ENCODE data around the gene OFD1.
A peak's percentile ranks its signal among the peaks of the same experiment; 100 is the strongest.

OFD1 gene, protein sequence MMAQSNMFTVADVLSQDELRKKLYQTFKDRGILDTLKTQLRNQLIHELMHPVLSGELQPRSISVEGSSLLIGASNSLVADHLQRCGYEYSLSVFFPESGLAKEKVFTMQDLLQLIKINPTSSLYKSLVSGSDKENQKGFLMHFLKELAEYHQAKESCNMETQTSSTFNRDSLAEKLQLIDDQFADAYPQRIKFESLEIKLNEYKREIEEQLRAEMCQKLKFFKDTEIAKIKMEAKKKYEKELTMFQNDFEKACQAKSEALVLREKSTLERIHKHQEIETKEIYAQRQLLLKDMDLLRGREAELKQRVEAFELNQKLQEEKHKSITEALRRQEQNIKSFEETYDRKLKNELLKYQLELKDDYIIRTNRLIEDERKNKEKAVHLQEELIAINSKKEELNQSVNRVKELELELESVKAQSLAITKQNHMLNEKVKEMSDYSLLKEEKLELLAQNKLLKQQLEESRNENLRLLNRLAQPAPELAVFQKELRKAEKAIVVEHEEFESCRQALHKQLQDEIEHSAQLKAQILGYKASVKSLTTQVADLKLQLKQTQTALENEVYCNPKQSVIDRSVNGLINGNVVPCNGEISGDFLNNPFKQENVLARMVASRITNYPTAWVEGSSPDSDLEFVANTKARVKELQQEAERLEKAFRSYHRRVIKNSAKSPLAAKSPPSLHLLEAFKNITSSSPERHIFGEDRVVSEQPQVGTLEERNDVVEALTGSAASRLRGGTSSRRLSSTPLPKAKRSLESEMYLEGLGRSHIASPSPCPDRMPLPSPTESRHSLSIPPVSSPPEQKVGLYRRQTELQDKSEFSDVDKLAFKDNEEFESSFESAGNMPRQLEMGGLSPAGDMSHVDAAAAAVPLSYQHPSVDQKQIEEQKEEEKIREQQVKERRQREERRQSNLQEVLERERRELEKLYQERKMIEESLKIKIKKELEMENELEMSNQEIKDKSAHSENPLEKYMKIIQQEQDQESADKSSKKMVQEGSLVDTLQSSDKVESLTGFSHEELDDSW

DNA sequence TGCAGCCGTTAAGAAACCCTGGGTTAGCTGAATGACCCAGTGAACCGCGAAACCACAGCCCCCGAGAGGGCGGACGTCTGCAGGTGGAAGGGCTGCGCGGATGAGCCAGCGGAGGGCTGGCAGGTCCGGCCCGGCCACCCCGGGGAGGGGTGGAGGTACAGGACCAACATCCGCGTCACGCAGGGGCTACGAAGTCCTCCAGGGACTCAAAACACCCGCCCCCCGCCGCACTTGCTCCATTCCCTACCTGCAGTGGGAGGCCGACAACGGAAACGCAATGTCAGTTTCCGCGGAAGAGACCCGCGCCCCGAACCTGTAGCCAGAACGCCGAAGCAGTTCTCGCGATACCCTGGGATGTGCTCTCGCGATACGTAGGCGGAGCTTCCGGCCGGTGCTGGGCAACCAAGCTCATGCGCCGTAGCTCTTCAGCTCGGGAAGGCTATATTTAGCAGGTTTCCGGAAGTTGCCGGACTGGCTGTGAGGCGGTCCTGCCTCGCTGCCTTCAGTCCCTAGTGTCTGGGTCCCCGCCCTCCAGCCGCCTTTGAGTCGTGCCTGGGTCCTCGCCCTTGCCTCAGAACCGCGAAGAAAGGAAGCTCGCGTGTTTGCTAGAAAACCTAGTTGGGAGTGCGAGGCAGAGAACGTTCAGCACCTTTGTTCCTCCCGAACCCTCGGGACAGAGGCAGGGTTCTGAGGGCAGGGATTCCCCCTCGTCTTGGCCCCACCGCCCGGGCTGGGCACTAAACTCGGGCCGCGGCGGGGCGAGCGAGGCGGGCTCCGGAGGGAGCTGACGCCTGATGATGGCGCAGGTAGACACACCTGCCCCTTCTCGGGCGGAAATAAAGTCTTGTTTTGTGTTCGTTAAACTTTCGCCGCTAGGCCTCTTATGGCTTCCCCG lies at the start of gene OFD1, which contains the start of gene TRAPPC2:
Gene OFD1, plus strand, starts transcription at position 471 of the 895 bp plus-strand sequence. Its CDS starts 324 bp downstream, at position 795.
Gene TRAPPC2, minus strand, starts transcription at position 343 of the 895 bp plus-strand sequence. CDS start 14,657 bp downstream, outside the sequence.
- CTCF ChIA-PET = interaction anchor here (1.4 kb wide), 1 partner anchor 12 kb away, joined by 3 read pairs; no protein-coding TSS in a partner anchor
- TF ChIP-seq NFRKB (IDR thresholded peaks at IDR 0.05) (no peak), ZNF384 (IDR thresholded peaks at IDR 0.05) (no peak), BHLHE40 (IDR thresholded peaks at IDR 0.05; ENCODE audit: borderline replicate concordance) (no peak), CTBP1 (IDR thresholded peaks at IDR 0.05; ENCODE audit: borderline replicate concordance) (no peak), TARDBP (IDR thresholded peaks at IDR 0.05) (no peak), L3MBTL2 (conservative IDR thresholded peaks at IDR 0.05) (peak; percentile 85), SP1 (IDR thresholded peaks at IDR 0.05) (peak; percentile 44; the same call in 1 of the 2 replicates), FOXM1 (IDR thresholded peaks at IDR 0.05; ENCODE audit: borderline replicate concordance) (no peak), HDGF (IDR thresholded peaks at IDR 0.05; ENCODE audit: borderline replicate concordance) (no peak), ELF4 (IDR thresholded peaks at IDR 0.05) (peak; percentile 89), SUZ12 (IDR thresholded peaks at IDR 0.05) (no peak), LEF1 (IDR thresholded peaks at IDR 0.05; ENCODE audit: borderline replicate concordance) (no peak), FOXA1 (IDR thresholded peaks at IDR 0.05) (no peak), ARNT (IDR thresholded peaks at IDR 0.05) (no peak), FOXK2 (IDR thresholded peaks at IDR 0.05) (no peak)
- TF ChIP-seq, protein P1, sequence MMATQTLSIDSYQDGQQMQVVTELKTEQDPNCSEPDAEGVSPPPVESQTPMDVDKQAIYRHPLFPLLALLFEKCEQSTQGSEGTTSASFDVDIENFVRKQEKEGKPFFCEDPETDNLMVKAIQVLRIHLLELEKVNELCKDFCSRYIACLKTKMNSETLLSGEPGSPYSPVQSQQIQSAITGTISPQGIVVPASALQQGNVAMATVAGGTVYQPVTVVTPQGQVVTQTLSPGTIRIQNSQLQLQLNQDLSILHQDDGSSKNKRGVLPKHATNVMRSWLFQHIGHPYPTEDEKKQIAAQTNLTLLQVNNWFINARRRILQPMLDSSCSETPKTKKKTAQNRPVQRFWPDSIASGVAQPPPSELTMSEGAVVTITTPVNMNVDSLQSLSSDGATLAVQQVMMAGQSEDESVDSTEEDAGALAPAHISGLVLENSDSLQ (IDR thresholded peaks at IDR 0.05) = no peak
- peak; percentile 98 for DNase-seq (ENCODE audit: extremely low spot score)
- POLR2A ChIA-PET = interaction anchor here (0.6 to 2.5 kb wide), 23 partner anchors 11 to 295 kb away, joined by 3 to 32 read pairs (median 6); partner anchors contain the start of genes GEMIN8, RAB9A and TCEANC

DNA sequence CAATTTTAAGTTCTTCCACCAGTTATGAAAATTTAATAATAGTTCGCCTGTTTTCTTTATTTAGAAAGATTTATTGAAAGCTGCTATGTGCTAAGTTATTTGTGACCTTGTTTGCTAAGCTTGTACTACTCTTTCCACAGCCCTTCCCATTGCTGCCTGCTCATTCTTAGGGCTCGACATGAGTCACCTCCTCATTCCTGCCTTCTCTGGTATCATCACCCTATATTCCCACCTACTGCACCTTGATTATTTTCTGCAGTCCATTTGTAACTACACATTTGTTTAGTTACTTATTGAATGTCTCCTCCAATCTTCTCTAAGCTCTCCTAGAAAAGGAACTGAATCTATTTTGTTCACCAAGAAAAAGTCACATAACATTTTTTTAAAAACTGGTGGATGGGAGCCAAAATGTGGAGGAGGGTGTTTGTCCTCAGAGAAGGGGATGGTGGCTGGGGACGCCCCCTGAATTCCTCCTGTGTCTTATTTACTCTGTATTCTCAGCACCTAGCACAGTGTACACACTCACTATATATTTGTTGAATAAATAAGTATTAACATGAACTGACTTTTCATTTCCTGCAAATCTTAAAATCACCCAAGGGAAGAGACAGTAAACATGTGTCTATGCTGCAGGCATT lies 49.3 kb upstream of the OFD1 start:
- CTCF ChIA-PET = no interaction called here
- TF ChIP-seq BHLHE40 (IDR thresholded peaks at IDR 0.05; ENCODE audit: borderline replicate concordance) (no peak), SUZ12 (IDR thresholded peaks at IDR 0.05) (no peak), FOXA1 (IDR thresholded peaks at IDR 0.05) (no peak), LEF1 (IDR thresholded peaks at IDR 0.05; ENCODE audit: borderline replicate concordance) (no peak), SP1 (IDR thresholded peaks at IDR 0.05) (no peak), ELF4 (IDR thresholded peaks at IDR 0.05) (no peak), ARNT (IDR thresholded peaks at IDR 0.05) (no peak), CTBP1 (IDR thresholded peaks at IDR 0.05; ENCODE audit: borderline replicate concordance) (no peak), TARDBP (IDR thresholded peaks at IDR 0.05) (no peak), L3MBTL2 (conservative IDR thresholded peaks at IDR 0.05) (no peak), FOXM1 (IDR thresholded peaks at IDR 0.05; ENCODE audit: borderline replicate concordance) (no peak), NFRKB (IDR thresholded peaks at IDR 0.05) (no peak), FOXK2 (IDR thresholded peaks at IDR 0.05) (no peak), ZNF384 (IDR thresholded peaks at IDR 0.05) (no peak), HDGF (IDR thresholded peaks at IDR 0.05; ENCODE audit: borderline replicate concordance) (no peak)
- POLR2A ChIA-PET = interaction anchor here (1.4 to 1.6 kb wide), 2 partner anchors 16 to 50 kb away, joined by 3 to 7 read pairs; partner anchors contain the start of genes OFD1 and TRAPPC2
- DNase-seq (ENCODE audit: extremely low spot score) = no peak

DNA sequence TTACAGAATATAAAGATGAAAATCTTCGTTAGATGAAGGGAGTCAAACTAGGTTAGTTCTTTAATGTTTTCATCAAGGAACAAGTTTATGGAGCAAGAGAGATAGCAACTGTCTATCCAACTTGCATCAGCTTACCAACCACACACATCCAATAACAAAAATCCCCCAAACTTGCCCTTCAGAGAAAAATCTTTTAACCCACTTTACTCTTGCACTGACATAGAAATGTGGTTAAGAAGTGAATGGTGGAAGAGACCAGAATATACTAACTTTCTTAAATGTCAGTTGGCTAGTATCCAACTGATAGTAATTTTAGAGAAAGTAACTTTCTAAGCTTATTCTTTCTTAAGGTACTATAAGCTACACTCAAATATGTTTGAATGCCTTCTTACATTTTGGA lies 47.3 kb upstream of the OFD1 start:
- ChIA-PET POLR2A (interaction anchor here (1.4 to 3.3 kb wide), 3 partner anchors 25 to 47 kb away, joined by 3 to 20 read pairs (median 5); partner anchors contain the start of genes OFD1, TCEANC and TRAPPC2), CTCF (interaction anchor here (1.3 kb wide), 1 partner anchor 41 kb away, joined by 3 read pairs; no protein-coding TSS in a partner anchor)
- no peak for DNase-seq (ENCODE audit: extremely low spot score)
- TF ChIP-seq ZNF384 (IDR thresholded peaks at IDR 0.05) (no peak), ARNT (IDR thresholded peaks at IDR 0.05) (no peak), L3MBTL2 (conservative IDR thresholded peaks at IDR 0.05) (no peak), FOXA1 (IDR thresholded peaks at IDR 0.05) (no peak), TARDBP (IDR thresholded peaks at IDR 0.05) (no peak)

DNA sequence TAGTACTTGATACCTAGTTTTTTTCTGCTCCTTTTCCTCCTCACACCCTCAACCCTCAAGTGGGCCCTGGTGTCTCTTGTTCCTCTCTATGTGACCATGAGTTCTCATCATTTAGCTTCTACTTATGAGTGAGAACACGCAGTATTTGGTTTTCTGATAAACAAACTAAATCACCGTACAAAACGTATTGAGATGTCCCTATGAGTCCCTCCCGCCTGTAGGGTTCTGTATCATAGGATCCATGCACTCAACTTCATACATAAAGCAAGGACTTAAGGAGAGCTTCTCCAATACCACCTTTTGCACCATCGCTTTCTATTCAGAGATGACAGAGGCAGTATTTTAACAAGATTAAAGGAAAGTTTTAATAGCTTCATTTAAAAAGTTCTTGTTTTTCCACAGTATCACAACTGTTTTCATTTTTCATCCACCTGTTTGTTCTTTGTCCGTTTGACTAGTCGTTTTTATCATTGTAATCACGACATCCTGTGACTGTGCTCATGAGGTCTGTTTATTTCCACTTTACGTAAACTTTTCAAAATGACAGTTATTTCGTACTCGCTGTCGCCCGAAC lies 46.1 kb upstream of the OFD1 start:
- TF ChIP-seq TARDBP (IDR thresholded peaks at IDR 0.05) (no peak), SUZ12 (IDR thresholded peaks at IDR 0.05) (no peak), L3MBTL2 (conservative IDR thresholded peaks at IDR 0.05) (0 out of 2 replicates have a peak, but pooled peaks have one; percentile 24), SP1 (IDR thresholded peaks at IDR 0.05) (no peak), LEF1 (IDR thresholded peaks at IDR 0.05; ENCODE audit: borderline replicate concordance) (no peak)
- CTCF ChIA-PET = interaction anchor here (1.3 kb wide), 1 partner anchor 42 kb away, joined by 3 read pairs; no protein-coding TSS in a partner anchor
- no peak for DNase-seq (ENCODE audit: extremely low spot score)
- POLR2A ChIA-PET = interaction anchor here (0.8 to 3.3 kb wide), 5 partner anchors 8 to 45 kb away, joined by 3 to 20 read pairs (median 5); partner anchors contain the start of genes OFD1, TCEANC and TRAPPC2

All from HEK293T (cell line).